ENCODE data around the gene GPR157. TPM values are rescaled to one million over a fixed set of nuclear protein-coding genes. Genes with fewer than 3 reads are reported as not detected.

GPR157 gene, protein sequence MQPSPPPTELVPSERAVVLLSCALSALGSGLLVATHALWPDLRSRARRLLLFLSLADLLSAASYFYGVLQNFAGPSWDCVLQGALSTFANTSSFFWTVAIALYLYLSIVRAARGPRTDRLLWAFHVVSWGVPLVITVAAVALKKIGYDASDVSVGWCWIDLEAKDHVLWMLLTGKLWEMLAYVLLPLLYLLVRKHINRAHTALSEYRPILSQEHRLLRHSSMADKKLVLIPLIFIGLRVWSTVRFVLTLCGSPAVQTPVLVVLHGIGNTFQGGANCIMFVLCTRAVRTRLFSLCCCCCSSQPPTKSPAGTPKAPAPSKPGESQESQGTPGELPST
- 2.8 and 3.8 TPM in 2 replicates for total RNA-seq

DNA sequence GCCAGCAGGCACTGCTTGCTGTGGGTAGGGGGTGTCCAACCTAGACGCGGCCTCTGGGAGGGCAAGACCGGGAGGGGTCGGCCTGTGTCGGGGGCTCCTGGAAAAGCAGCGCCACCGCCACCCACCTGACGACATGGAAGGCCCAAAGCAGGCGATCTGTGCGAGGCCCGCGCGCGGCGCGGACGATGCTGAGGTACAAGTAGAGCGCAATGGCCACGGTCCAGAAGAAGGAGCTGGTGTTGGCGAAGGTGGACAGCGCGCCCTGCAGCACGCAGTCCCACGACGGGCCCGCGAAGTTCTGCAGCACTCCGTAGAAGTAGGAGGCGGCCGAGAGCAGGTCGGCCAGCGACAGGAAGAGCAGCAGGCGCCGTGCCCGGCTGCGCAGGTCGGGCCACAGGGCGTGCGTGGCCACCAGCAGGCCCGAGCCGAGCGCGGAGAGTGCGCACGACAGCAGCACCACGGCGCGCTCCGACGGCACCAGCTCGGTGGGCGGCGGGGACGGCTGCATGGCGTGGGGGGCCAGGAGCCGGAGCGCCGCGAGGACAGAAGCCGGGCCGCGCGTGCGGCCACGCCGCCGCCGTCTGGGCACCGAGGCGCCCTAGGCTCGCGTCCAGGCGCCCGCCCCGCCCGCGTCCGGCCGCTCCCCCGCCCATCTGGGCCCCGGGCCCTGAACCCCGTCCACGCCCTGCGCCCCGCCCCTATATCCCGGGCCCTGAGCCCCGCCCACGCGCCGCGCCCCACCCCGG, at the start of gene GPR157:
TSS of gene GPR157 (minus strand) at position 583 of the 746 bp plus-strand sequence. CDS start at position 508, 75 bp downstream.
- H3K27ac Mint-ChIP-seq, result peak within 1 kb of the TSS; percentile 68
- intact Hi-C loops (cut with micrococcal nuclease), result loop anchor here (1.0 kb wide), 1 partner anchor 106 kb away; the partner anchor contains the start of gene H6PD
- H3K4me3 Mint-ChIP-seq, result peak within 1 kb of the TSS; percentile 83
- H3K36me3 Mint-ChIP-seq (ENCODE audit: low read depth), result no peaks in the 10 kb centered on the region
- peaks cover 12% of the 10 kb centered on the region for H3K27me3 Mint-ChIP-seq (ENCODE audit: insufficient read depth)
- no peaks in the 10 kb centered on the region for H3K9me3 Mint-ChIP-seq
- peaks cover 26% of the 10 kb centered on the region for H3K4me1 Mint-ChIP-seq (ENCODE audit: low read depth)
- DNase-seq (ENCODE audit: low spot score), result peak; percentile 70

DNA sequence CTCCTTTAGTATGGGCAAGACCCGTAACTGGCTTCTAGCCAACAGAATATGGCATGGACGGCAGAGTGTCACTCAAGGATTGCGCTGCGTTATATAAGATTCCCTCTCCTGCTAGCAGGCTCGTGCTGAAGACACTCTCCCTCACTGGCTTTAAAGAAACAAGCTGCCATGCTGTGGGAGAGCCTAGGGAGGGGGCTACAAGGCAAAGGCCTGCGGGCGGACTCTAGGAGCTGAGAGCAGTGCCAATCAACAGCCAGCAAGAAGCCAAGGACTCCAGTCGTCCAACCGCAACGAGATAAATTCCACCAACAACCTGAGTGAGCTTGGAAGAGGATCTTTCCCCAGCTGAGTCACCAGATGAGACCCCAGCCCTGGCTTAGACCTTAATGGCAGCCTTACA, 45.9 kb upstream of the GPR157 start:
- intact Hi-C loops (cut with micrococcal nuclease), result no loop called here
- no peak for DNase-seq (ENCODE audit: low spot score)
- Mint-ChIP-seq H3K36me3 (ENCODE audit: low read depth) (peaks cover 5% of the 10 kb centered on the region), H3K4me3 (no peak overlapping the region), H3K27me3 (ENCODE audit: insufficient read depth) (no peaks in the 10 kb centered on the region), H3K4me1 (ENCODE audit: low read depth) (peaks cover 4% of the 10 kb centered on the region), H3K27ac (no peak overlapping the region), H3K9me3 (no peaks in the 10 kb centered on the region)

- intact Hi-C loops (cut with micrococcal nuclease), result no loop called here
- Mint-ChIP-seq H3K36me3 (ENCODE audit: low read depth) (peaks cover 5% of the 10 kb centered on the region), H3K9me3 (no peaks in the 10 kb centered on the region), H3K4me1 (ENCODE audit: low read depth) (no peaks in the 10 kb centered on the region), H3K27me3 (ENCODE audit: insufficient read depth) (no peaks in the 10 kb centered on the region), H3K4me3 (no peak overlapping the region), H3K27ac (no peak overlapping the region)
- no peak for DNase-seq (ENCODE audit: low spot score)
Observed at GRCh38 chr1:9174243-9174642, 45.3 kb upstream of the GPR157 start.

GRCh38 chr1:9169601-9170137, 40.8 kb upstream of the GPR157 start:
- intact Hi-C loops (cut with micrococcal nuclease), result no loop called here
- no peaks in the 10 kb centered on the region for H3K27me3 Mint-ChIP-seq (ENCODE audit: insufficient read depth)
- no peak overlapping the region for H3K4me3 Mint-ChIP-seq
- H3K4me1 Mint-ChIP-seq (ENCODE audit: low read depth), result peaks cover 7% of the 10 kb centered on the region
- DNase-seq (ENCODE audit: low spot score), result no peak
- H3K36me3 Mint-ChIP-seq (ENCODE audit: low read depth), result peaks cover 5% of the 10 kb centered on the region
- no peak overlapping the region for H3K27ac Mint-ChIP-seq
- H3K9me3 Mint-ChIP-seq, result no peaks in the 10 kb centered on the region

DNA sequence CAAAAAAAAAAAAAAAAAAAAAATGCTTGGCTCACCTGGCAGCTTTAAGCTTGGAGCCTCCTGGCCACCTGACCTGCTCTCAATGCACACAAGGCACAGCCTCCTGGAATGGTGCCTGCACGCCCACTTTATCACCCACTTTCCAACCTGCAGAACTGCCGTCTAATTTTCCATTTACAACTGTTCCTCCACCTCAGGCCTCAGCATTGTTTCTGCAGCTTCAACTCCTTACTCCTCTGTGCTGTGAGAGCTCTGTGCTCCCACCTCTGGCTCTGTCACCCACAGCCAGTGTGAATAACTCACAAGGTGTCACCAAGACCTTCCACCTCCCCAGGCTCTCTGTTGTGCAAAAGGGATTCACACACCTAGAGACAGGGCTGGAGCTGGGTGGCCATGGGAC, 38.7 kb upstream of the GPR157 start:
- peak overlapping the region; percentile 5 for H3K27ac Mint-ChIP-seq
- DNase-seq (ENCODE audit: low spot score), result no peak
- H3K4me3 Mint-ChIP-seq, result no peak overlapping the region
- H3K4me1 Mint-ChIP-seq (ENCODE audit: low read depth), result peaks cover 19% of the 10 kb centered on the region
- peaks cover 1% of the 10 kb centered on the region for H3K27me3 Mint-ChIP-seq (ENCODE audit: insufficient read depth)
- no peaks in the 10 kb centered on the region for H3K9me3 Mint-ChIP-seq
- peaks cover 3% of the 10 kb centered on the region for H3K36me3 Mint-ChIP-seq (ENCODE audit: low read depth)
- intact Hi-C loops (cut with micrococcal nuclease), result no loop called here

DNA sequence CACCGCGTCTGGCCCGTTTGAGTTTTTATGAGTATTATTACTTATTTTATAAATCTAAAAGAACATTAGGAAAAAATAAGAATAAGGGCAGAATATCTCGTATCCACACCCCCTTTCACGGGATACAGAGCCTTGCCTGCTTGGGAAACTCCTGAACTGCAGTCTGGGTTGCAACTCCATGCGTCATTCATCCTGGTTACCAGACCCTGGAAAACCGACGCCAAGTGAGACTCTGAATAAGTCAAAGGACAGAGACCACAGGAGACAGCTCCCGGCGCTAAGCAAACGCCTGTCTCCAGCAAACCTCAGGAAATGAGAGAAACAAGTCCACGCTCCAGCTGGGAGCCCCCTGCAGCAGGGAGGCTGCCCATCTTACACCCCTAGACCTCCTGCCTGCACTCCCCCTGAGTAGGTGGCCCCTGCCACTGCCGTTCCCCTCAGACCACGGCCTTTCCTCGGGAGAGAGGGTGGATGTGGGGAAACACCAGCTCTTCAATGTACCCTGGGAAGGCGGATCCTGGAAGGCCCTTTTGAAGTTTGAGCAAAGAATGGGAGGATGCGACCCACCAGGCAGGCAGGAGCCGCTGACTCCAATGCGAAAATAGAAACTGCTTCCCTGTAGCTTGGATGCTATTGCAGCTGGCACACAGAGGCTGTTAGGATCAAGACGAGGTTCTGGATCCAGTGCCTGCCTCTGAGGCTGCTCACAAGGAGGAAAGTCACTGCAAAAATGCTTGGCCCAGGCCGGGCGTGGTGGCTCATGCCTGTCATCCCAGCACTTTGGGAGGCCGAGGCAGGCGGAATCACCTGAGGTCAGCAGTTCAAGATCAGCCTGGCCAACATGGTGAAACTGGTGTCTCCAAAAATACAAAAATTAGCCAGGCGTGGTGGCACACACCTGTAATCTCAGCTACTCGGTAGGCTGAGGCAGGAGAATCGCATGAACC, 37.7 kb upstream of the GPR157 start:
- Mint-ChIP-seq H3K36me3 (ENCODE audit: low read depth) (peaks cover 2% of the 10 kb centered on the region), H3K27ac (no peak overlapping the region), H3K27me3 (ENCODE audit: insufficient read depth) (peaks cover 1% of the 10 kb centered on the region), H3K4me1 (ENCODE audit: low read depth) (peaks cover 23% of the 10 kb centered on the region), H3K9me3 (no peaks in the 10 kb centered on the region), H3K4me3 (no peak overlapping the region)
- no peak for DNase-seq (ENCODE audit: low spot score)
- intact Hi-C loops (cut with micrococcal nuclease), result no loop called here

GRCh38 chr1:9165396-9165795, 36.5 kb upstream of the GPR157 start:
- H3K27me3 Mint-ChIP-seq (ENCODE audit: insufficient read depth), result peaks cover 1% of the 10 kb centered on the region
- H3K9me3 Mint-ChIP-seq, result no peaks in the 10 kb centered on the region
- no peak overlapping the region for H3K4me3 Mint-ChIP-seq
- peaks cover 2% of the 10 kb centered on the region for H3K36me3 Mint-ChIP-seq (ENCODE audit: low read depth)
- DNase-seq (ENCODE audit: low spot score), result no peak
- H3K4me1 Mint-ChIP-seq (ENCODE audit: low read depth), result peaks cover 24% of the 10 kb centered on the region
- intact Hi-C loops (cut with micrococcal nuclease), result no loop called here
- H3K27ac Mint-ChIP-seq, result no peak overlapping the region

GRCh38 chr1:9164919-9165318, 36.0 kb upstream of the GPR157 start:
- intact Hi-C loops (cut with micrococcal nuclease), result no loop called here
- no peak overlapping the region for H3K27ac Mint-ChIP-seq
- no peak overlapping the region for H3K4me3 Mint-ChIP-seq

DNA sequence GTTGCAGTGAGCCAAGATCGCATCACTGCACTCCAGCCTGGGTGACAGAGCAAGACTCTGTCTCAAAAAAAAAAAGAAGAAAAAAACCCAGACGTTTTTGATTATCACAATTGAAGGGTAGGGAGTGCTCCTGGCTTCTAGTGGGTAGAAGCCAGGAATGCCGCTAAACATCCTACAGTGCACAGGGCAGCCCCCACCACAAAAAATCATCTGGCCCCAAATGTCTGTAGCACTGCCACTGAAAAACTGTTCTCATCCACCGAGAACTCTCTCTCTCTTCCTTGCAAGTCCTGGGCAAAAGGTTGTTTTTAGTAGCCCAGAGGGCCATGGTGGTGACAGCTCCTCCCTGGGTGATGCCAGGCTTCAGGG, 35.6 kb upstream of the GPR157 start:
- intact Hi-C loops (cut with micrococcal nuclease), result no loop called here
- H3K27ac Mint-ChIP-seq, result no peak overlapping the region
- no peak overlapping the region for H3K4me3 Mint-ChIP-seq
- peaks cover 2% of the 10 kb centered on the region for H3K36me3 Mint-ChIP-seq (ENCODE audit: low read depth)
- peaks cover 1% of the 10 kb centered on the region for H3K27me3 Mint-ChIP-seq (ENCODE audit: insufficient read depth)
- H3K9me3 Mint-ChIP-seq, result no peaks in the 10 kb centered on the region
- H3K4me1 Mint-ChIP-seq (ENCODE audit: low read depth), result peaks cover 24% of the 10 kb centered on the region
- no peak for DNase-seq (ENCODE audit: low spot score)

More at GRCh38 chr1:9164919-9165318, 36.0 kb upstream of the GPR157 start:
- Mint-ChIP-seq H3K9me3 (no peaks in the 10 kb centered on the region), H3K27me3 (ENCODE audit: insufficient read depth) (peaks cover 1% of the 10 kb centered on the region), H3K4me1 (ENCODE audit: low read depth) (peaks cover 24% of the 10 kb centered on the region), H3K36me3 (ENCODE audit: low read depth) (peaks cover 2% of the 10 kb centered on the region)
- no peak for DNase-seq (ENCODE audit: low spot score)

DNA sequence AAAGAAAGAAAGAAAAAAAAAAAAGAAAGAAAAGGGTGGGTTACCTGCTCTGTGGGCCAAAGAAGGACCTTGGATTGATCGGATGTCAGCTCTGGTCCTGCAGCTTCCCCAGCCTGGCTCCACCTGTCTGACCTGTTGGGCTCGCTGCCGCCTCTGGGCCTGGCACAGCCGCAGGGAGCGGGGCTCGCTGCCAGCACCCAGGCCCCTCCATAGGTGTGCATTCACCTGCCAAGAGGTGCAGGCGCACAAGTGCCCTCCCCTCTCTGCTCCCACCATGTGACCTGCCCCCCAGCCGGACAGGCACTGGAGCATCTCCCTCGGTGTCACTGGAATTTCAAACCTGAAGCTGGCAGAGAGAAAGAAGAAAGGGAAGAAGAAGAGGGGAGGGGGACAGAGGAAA, 33.1 kb upstream of the GPR157 start:
- Mint-ChIP-seq H3K36me3 (ENCODE audit: low read depth) (no peaks in the 10 kb centered on the region), H3K9me3 (no peaks in the 10 kb centered on the region), H3K4me1 (ENCODE audit: low read depth) (peaks cover 19% of the 10 kb centered on the region), H3K27ac (peak overlapping the region; percentile 3), H3K27me3 (ENCODE audit: insufficient read depth) (peaks cover 1% of the 10 kb centered on the region), H3K4me3 (no peak overlapping the region)
- DNase-seq (ENCODE audit: low spot score), result no peak
- intact Hi-C loops (cut with micrococcal nuclease), result no loop called here

DNA sequence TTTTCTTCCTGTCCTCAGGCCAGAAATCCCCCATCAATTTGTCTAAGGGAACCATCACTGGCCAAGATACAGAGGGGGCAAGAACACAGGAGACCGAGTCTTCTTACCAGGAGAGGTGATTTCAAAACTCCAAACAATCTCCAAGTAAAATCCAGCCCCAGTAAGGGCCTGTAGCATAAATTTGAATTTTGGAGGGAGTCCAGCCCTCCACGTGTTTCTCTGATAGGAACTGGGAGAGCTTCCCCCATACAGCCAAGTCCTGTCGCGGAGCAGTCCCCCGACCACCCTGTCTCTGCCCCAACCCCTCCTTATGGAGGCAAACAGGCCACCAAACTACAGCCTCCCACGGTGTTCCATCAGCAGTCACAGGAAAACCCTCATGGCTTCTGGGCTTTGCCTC, 32.4 kb upstream of the GPR157 start:
- intact Hi-C loops (cut with micrococcal nuclease), result no loop called here
- Mint-ChIP-seq H3K27me3 (ENCODE audit: insufficient read depth) (peaks cover 1% of the 10 kb centered on the region), H3K36me3 (ENCODE audit: low read depth) (no peaks in the 10 kb centered on the region), H3K27ac (no peak overlapping the region), H3K4me1 (ENCODE audit: low read depth) (peaks cover 19% of the 10 kb centered on the region), H3K9me3 (no peaks in the 10 kb centered on the region), H3K4me3 (no peak overlapping the region)
- no peak for DNase-seq (ENCODE audit: low spot score)

GRCh38 chr1:9160079-9160717, 31.3 kb upstream of the GPR157 start:
- Mint-ChIP-seq H3K36me3 (ENCODE audit: low read depth) (no peaks in the 10 kb centered on the region), H3K4me1 (ENCODE audit: low read depth) (peaks cover 19% of the 10 kb centered on the region), H3K4me3 (no peak overlapping the region), H3K27me3 (ENCODE audit: insufficient read depth) (peaks cover 1% of the 10 kb centered on the region), H3K9me3 (no peaks in the 10 kb centered on the region), H3K27ac (no peak overlapping the region)
- no peak for DNase-seq (ENCODE audit: low spot score)
- intact Hi-C loops (cut with micrococcal nuclease), result no loop called here
